Measurements from ENCODE around the gene ANKRD34A.

Gene ANKRD34A

GRCh38 chr1:146007489-146008133 is 43.2 kb upstream of the ANKRD34A start:
- no peaks in the 10 kb centered on the region for H3K9me3 ChIP-seq (ENCODE audit: control insufficient read depth, low read length)
- H3K9ac ChIP-seq: no peak overlapping the region
- peak overlapping the region; percentile 18 for H3K4me3 ChIP-seq (ENCODE audit: low read depth, low read length)
- H3K27me3 ChIP-seq (ENCODE audit: control insufficient read depth, insufficient read depth, low read length): no peaks in the 10 kb centered on the region
- peaks cover 3% of the 10 kb centered on the region for H3K79me2 ChIP-seq
- TF ChIP-seq CTCF (IDR thresholded peaks at IDR 0.05): no peak
- H3K27ac ChIP-seq: peak overlapping the region; percentile 81
- H3K4me2 ChIP-seq (ENCODE audit: low read length): no peak overlapping the region
- no peaks in the 10 kb centered on the region for H3K36me3 ChIP-seq (ENCODE audit: control insufficient read depth, insufficient read depth, low read length)
- no peak overlapping the region for H2AFZ ChIP-seq
- H3K4me1 ChIP-seq: no peaks in the 10 kb centered on the region

GRCh38 chr1:146001709-146002108 is 37.3 kb upstream of the ANKRD34A start:
- Histone ChIP-seq H3K36me3 (ENCODE audit: control insufficient read depth, insufficient read depth, low read length) (no peaks in the 10 kb centered on the region), H3K27ac (peak overlapping the region; percentile 4), H3K4me3 (ENCODE audit: low read depth, low read length) (no peak overlapping the region), H3K4me2 (ENCODE audit: low read length) (no peak overlapping the region), H2AFZ (no peak overlapping the region), H3K4me1 (peaks cover 12% of the 10 kb centered on the region), H3K9me3 (ENCODE audit: control insufficient read depth, low read length) (no peaks in the 10 kb centered on the region), H3K9ac (no peak overlapping the region), H3K27me3 (ENCODE audit: control insufficient read depth, insufficient read depth, low read length) (no peaks in the 10 kb centered on the region), H3K79me2 (peaks cover 6% of the 10 kb centered on the region)
- TF ChIP-seq CTCF (IDR thresholded peaks at IDR 0.05): no peak

- Histone ChIP-seq H3K4me2 (ENCODE audit: low read length) (peak overlapping the region; percentile 96), H3K27ac (peak overlapping the region; percentile 100), H3K27me3 (ENCODE audit: control insufficient read depth, insufficient read depth, low read length) (no peaks in the 10 kb centered on the region), H3K36me3 (ENCODE audit: control insufficient read depth, insufficient read depth, low read length) (peaks cover 18% of the 10 kb centered on the region), H3K79me2 (peaks cover 24% of the 10 kb centered on the region), H3K9me3 (ENCODE audit: control insufficient read depth, low read length) (peaks cover 9% of the 10 kb centered on the region), H3K9ac (no peak overlapping the region), H3K4me1 (peaks cover 12% of the 10 kb centered on the region), H2AFZ (peak overlapping the region; percentile 35), H3K4me3 (ENCODE audit: low read depth, low read length) (peak overlapping the region; percentile 100)
- no peak for TF ChIP-seq CTCF (IDR thresholded peaks at IDR 0.05)
Measured at GRCh38 chr1:145999321-146000024, 35.1 kb upstream of the ANKRD34A start.

GRCh38 chr1:145997718-145998023 is 33.3 kb upstream of the ANKRD34A start:
- no peaks in the 10 kb centered on the region for H3K27me3 ChIP-seq (ENCODE audit: control insufficient read depth, insufficient read depth, low read length)
- H3K27ac ChIP-seq: peak overlapping the region; percentile 100
- peak overlapping the region; percentile 100 for H3K4me3 ChIP-seq (ENCODE audit: low read depth, low read length)
- H3K4me1 ChIP-seq: peaks cover 12% of the 10 kb centered on the region
- H3K4me2 ChIP-seq (ENCODE audit: low read length): peak overlapping the region; percentile 96
- H3K79me2 ChIP-seq: peaks cover 34% of the 10 kb centered on the region
- peak overlapping the region; percentile 11 for H2AFZ ChIP-seq
- no peak for TF ChIP-seq CTCF (IDR thresholded peaks at IDR 0.05)
- H3K36me3 ChIP-seq (ENCODE audit: control insufficient read depth, insufficient read depth, low read length): peaks cover 36% of the 10 kb centered on the region
- peaks cover 9% of the 10 kb centered on the region for H3K9me3 ChIP-seq (ENCODE audit: control insufficient read depth, low read length)
- no peak overlapping the region for H3K9ac ChIP-seq
